ENCODE results near the gene KDM6A. TPM values are rescaled to one million over a fixed set of nuclear protein-coding genes. Genes with fewer than 3 reads are reported as not detected.
"Not testable (repeated sequence)": the region's sequence is repeated elsewhere in the genome, so short reads cannot be mapped to it uniquely, and the experiment has no call there.

The KDM6A gene
- polyA plus RNA-seq, 1 donor from 2014 or later: 13.2 TPM

DNA sequence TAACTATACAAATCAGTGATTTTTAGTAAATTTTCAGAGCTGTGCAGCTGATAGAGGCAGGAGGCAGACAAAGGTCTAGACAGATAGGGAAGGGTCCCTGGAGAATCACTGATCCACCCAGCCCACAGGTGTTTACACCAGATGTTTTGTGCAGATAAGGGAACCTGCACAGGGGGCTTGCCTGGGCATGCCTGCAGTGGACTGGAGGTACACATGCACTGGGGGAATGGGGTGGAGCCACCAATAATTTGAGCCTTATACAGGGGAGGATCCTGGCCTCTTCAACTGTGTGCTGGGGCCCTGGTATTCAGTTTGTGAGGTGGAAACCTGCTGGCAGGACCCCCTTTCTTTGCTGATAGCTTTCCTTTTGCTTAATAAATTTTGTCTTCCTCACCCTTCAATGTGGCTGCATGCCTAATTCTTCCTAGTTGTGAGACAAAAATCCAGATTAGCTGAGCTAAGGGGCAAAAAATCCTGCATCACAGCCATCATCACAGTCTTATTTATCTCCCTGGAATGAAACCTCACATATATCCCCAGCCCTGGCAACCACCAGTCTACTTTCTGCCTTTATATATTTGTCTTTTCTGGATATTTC lies 102.8 kb downstream of the KDM6A start:
- Mint-ChIP-seq H3K4me1 (peaks cover 17 to 26% (median 22%) of the 10 kb centered on the region in 3 donors), H3K27ac (no peak overlapping the region), H3K9me3 (peaks cover 11 to 23% (median 14%) of the 10 kb centered on the region in 3 donors), H3K4me3 (peak overlapping the region in 1 of 4 donors; percentile 22), H3K27me3 (no peaks in the 10 kb centered on the region), H3K36me3 (peaks cover 36% of the 10 kb centered on the region)

DNA sequence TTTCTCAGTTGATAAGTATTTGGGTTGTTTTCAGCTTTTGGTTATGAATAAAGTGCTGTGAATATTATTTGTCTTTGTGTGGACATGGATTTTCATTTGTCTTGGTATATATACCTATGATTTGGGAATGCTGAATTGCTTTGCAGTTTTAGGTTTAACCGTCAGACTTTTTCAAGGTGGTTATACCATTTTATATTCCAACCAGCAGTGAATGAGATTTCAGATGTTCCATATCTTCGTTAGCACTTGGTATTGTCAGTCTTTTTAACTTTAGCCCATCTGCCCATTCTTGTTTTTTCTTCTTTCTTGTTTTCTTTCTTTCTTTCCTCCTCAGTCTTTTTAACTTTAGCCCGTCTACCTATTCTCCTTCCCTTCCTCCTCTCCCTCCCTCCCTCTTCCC lies 106.0 kb downstream of the KDM6A start:
- H3K4me1 Mint-ChIP-seq: peaks cover 20 to 30% (median 25%) of the 10 kb centered on the region in 3 donors
- H3K36me3 Mint-ChIP-seq: peaks cover 19% of the 10 kb centered on the region
- H3K4me3 Mint-ChIP-seq: no peak overlapping the region
- no peak overlapping the region for H3K27ac Mint-ChIP-seq
- H3K27me3 Mint-ChIP-seq: no peaks in the 10 kb centered on the region
- H3K9me3 Mint-ChIP-seq: peaks cover 11 to 12% (median 12%) of the 10 kb centered on the region in 3 donors

DNA sequence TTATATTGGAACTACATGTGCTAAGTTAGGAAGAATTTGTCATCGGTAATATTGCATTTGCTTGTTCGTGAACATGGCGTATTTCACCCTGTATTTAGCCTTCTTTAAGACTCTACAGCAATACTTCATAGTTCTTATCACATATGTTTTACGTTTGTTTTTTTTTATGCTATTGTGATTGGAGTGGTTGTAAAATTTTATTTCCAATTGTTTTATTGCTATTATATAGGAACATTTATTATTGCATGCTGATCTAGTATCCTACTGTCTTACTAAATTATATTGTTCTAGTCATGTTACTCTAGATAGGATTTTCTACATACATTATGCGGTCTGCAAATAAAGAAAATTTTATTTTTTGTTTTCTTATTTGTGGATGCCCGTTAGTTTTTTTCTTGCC lies 107.4 kb downstream of the KDM6A start:
- H3K9me3 Mint-ChIP-seq: peaks cover 0 to 4% (median 3%) of the 10 kb centered on the region in 3 donors
- H3K36me3 Mint-ChIP-seq: peaks cover 17% of the 10 kb centered on the region
- H3K4me3 Mint-ChIP-seq: no peak overlapping the region
- H3K4me1 Mint-ChIP-seq: peaks cover 17 to 24% (median 22%) of the 10 kb centered on the region in 3 donors
- H3K27me3 Mint-ChIP-seq: no peaks in the 10 kb centered on the region
- H3K27ac Mint-ChIP-seq: no peak overlapping the region

DNA sequence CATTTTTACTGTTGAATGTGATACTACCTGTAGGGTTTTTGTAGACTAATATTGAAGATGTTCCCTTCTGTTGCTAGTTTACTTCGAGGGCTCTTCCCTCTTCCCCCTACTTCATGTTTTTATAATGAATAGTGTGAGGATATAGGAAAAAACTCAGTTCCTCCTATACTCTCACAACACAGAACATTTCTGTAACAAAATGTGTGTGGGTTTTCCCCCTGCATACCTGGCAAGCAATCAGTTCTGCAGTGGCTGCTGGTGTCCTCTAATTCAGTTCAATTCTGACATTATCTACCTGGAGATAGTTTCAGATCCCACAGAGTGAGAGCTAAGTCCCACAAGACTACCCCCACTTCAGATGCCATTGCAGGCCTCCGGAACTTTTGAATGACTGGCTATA lies 107.9 kb downstream of the KDM6A start:
- Mint-ChIP-seq H3K9me3 (peaks cover 0 to 6% (median 3%) of the 10 kb centered on the region in 3 donors), H3K4me3 (no peak overlapping the region), H3K27me3 (no peaks in the 10 kb centered on the region), H3K36me3 (peaks cover 17% of the 10 kb centered on the region), H3K4me1 (peaks cover 17 to 26% (median 22%) of the 10 kb centered on the region in 3 donors), H3K27ac (no peak overlapping the region)

DNA sequence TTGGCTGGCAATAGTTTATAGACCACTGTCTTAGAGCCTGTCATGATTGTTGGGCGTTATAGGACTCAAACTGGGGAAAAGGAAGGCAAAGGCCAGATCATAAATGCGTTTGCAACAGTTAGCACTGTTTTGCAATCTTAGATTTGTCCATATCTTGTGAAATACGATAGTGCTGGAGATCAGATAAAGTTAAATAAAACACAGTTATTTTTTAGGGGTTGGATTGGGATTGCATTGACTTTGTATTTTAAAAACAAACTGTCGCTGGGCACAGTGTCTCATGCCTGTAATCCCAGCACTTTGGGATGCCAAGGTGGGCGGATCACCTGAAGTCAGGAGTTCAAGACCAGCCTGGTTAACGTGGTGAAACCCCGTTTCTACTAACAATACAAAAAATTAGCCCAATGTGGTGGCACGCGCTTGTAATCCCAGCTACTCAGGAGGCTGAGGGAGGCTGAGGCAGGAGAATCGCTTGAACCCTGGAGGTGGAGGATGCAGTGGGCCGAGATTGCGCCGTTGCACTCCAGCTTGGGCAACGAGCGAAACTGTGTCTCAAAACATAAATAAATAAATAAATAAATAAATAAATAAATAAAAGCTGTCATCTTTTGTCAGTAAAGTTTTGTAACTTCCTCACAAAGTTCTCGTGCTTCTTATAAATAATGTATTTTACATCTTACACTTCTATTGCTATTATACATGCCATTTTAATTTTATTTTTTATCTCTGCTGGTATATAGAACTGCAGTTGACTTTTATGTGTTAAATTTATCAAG lies 117.2 kb downstream of the KDM6A start:
- Mint-ChIP-seq H3K27ac (no peak overlapping the region), H3K27me3 (no peaks in the 10 kb centered on the region), H3K4me3 (no peak overlapping the region), H3K9me3 (peaks cover 4 to 6% (median 4%) of the 10 kb centered on the region in 3 donors), H3K36me3 (peaks cover 9% of the 10 kb centered on the region), H3K4me1 (peaks cover 17 to 40% (median 39%) of the 10 kb centered on the region in 3 donors)

DNA sequence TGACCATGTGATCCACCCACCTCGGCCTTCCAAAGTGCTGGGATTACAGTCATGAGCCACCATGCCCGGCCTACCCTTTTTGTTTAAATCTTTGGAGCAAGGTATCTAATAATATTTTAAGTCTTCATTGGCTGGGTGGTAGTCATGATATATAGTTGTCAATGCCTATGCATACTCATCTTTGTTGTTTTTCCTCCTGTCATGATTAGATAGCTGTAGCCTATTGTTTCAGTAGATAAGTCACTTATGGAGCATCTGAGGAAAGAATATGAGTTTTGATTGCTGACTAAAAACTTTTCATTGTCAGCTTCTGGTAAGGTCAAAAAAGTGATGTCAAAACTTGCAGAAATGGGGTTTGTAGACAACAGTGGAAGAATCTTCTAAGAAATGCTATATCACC lies 119.8 kb downstream of the KDM6A start:
- H3K36me3 Mint-ChIP-seq: peaks cover 5% of the 10 kb centered on the region
- peaks cover 28 to 53% (median 48%) of the 10 kb centered on the region in 3 donors for H3K4me1 Mint-ChIP-seq
- H3K9me3 Mint-ChIP-seq: peaks cover 3 to 4% (median 4%) of the 10 kb centered on the region in 3 donors
- H3K27ac Mint-ChIP-seq: no peak overlapping the region
- peak overlapping the region in 1 of 4 donors; percentile 14 for H3K4me3 Mint-ChIP-seq
- no peaks in the 10 kb centered on the region for H3K27me3 Mint-ChIP-seq

DNA sequence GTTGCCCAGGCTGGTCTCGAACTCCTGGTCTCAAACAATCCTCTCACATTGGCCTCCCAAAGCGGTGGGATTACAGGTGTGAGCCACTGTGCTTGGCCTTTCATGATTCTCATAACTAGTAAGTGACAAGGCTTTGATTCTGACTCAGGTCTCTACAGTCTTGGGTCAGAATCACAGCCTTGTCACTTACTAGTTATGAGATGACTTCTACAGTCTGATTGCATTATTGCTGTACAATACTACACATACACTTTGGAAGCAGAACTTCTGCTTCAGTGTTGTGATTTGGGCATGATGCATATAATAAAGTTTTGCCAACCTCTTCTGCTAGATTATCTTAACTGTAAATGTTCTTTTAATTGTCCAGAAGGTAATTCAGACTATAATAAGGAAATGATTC lies 123.3 kb downstream of the KDM6A start:
- H3K4me1 Mint-ChIP-seq: peaks cover 45 to 60% (median 55%) of the 10 kb centered on the region in 3 donors
- H3K9me3 Mint-ChIP-seq: peaks cover 0 to 2% (median 2%) of the 10 kb centered on the region in 3 donors
- peaks cover 6% of the 10 kb centered on the region for H3K36me3 Mint-ChIP-seq
- no peaks in the 10 kb centered on the region for H3K27me3 Mint-ChIP-seq
- H3K27ac Mint-ChIP-seq: peak overlapping the region in 1 of 3 donors; percentile 51
- H3K4me3 Mint-ChIP-seq: peak overlapping the region in 1 of 4 donors; percentile 89

DNA sequence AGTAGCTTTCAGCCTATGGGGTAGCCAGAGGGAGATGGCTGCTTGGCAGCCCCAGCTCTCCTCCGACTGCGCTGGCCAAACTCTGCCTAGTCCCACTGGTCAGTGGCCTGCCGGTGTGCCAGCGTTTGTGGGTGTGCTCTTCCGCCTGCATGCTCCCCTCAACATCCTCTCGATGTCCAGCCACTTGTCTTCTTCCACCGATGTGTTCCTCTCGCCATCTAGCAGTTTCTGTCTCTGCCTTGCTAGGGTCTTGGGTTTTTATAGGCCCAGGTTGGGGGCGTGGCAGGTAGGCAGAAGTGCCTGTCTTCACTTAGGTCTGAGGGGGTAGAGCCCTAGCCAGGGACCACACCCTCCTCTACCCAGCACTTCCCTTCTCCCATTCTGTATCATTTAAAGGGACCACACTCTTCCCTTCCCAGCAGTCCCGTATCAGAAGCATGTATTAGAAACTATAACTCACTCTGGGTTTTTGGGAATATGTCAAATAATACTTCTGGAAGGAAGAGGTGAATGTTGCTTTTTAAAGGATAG lies 124.4 kb downstream of the KDM6A start:
- Mint-ChIP-seq H3K27ac (peak overlapping the region in 2 of 3 donors; percentile 40 to 79), H3K4me3 (peak overlapping the region in 2 of 4 donors; percentile 61 to 89), H3K36me3 (peaks cover 6% of the 10 kb centered on the region), H3K27me3 (no peaks in the 10 kb centered on the region), H3K9me3 (peaks cover 0 to 2% (median 2%) of the 10 kb centered on the region in 3 donors), H3K4me1 (peaks cover 47 to 62% (median 60%) of the 10 kb centered on the region in 3 donors)

DNA sequence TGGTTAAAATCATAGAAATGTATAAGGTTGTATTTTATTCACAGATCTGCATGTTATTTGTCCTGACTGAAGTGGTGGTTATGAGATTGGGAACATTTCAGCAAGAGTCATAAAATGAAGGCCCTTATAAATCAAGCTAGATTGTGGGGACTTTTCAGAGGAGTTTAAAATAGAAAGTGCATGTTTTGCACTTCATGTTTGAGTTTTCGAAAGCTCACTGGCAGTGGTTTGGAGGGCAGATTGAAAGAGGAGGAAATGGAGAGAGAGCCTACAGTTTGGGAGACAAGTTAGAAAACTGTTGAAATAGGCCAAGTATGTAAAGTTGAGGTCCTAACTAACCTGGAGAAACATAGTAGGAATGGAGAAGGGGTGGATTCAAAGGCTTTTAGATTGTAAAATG lies 124.9 kb downstream of the KDM6A start:
- H3K4me1 Mint-ChIP-seq: peaks cover 47 to 60% (median 57%) of the 10 kb centered on the region in 3 donors
- H3K27me3 Mint-ChIP-seq: no peaks in the 10 kb centered on the region
- H3K9me3 Mint-ChIP-seq: peaks cover 0 to 2% (median 2%) of the 10 kb centered on the region in 3 donors
- peaks cover 5% of the 10 kb centered on the region for H3K36me3 Mint-ChIP-seq
- peak overlapping the region in 1 of 3 donors; percentile 40 for H3K27ac Mint-ChIP-seq
- H3K4me3 Mint-ChIP-seq: peak overlapping the region in 2 of 4 donors; percentile 61 to 89

DNA sequence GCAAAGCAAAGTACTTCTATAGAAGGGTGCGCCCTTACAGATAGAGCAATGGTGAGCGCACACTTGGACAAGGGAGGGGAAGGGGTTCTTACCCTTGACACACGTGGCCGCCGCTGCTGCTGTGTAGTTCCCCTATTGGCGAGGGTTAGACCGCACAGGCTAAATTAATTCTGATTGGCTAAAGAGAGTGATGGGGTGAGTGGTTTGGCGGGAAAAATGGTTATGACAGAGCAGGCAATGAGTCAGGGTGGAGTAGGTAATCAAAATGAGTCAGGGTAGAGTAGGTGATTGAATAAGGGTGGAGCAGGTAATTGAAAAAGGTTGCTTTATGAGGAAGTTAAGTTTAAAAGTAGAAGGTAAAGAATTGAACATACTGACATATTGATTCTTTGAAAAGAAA lies 126.2 kb downstream of the KDM6A start:
- peak overlapping the region in 1 of 4 donors; percentile 51 for H3K4me3 Mint-ChIP-seq
- H3K4me1 Mint-ChIP-seq: peaks cover 46 to 59% (median 53%) of the 10 kb centered on the region in 3 donors
- H3K36me3 Mint-ChIP-seq, H3K9me3 Mint-ChIP-seq, H3K27me3 Mint-ChIP-seq, H3K27ac Mint-ChIP-seq: not testable (repeated sequence)

DNA sequence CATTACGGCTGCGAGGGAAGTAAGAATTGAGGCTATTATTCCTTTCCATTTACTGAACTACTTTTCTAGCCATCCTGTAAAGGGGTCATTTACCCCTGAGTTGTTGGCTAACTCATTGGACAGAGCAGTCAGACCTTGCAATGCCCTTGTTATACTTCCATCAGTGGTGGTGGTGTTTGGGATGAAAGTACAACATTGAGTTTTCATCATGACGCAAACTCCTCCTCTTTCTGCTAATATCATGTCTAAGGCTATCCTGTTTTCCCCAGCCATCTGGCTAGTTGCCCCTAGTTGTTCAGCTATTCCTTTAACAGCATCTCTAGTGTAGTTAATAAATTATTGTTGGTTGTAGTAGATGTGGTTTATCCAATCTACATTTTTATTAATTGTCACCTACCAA lies 126.9 kb downstream of the KDM6A start:
- not testable (repeated sequence) for H3K27ac Mint-ChIP-seq

DNA sequence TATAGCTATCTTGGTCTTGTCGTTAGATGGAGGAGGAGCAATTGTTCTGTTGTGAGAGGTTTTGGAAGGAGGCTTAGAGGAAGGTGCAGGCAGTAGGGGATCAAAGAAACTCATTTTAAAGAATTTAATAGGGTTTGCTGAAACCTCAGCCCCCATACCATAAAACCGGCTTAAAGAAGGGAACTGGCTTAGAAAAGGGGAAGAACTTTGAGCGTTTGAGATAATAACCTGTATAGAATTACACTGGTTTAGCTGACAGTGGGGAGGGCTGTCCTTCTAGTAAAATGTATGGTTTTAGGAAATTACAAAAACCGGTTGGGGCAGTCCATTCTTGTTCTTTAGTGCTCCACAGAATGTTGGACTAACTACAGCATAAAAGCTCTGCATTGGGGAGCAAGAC lies 128.1 kb downstream of the KDM6A start:
- H3K36me3 Mint-ChIP-seq: peaks cover 6% of the 10 kb centered on the region
- H3K4me1 Mint-ChIP-seq: peaks cover 42 to 52% (median 49%) of the 10 kb centered on the region in 3 donors
- H3K27ac Mint-ChIP-seq: peak overlapping the region in 1 of 3 donors; percentile 1
- H3K9me3 Mint-ChIP-seq: peaks cover 2 to 6% (median 4%) of the 10 kb centered on the region in 3 donors
- H3K27me3 Mint-ChIP-seq: no peaks in the 10 kb centered on the region
- no peak overlapping the region for H3K4me3 Mint-ChIP-seq

More for the DNA sequence above, 126.9 kb downstream of the KDM6A start:
- not testable (repeated sequence) for H3K4me3 Mint-ChIP-seq, H3K9me3 Mint-ChIP-seq, H3K36me3 Mint-ChIP-seq, H3K27me3 Mint-ChIP-seq
- H3K4me1 Mint-ChIP-seq: peaks cover 44 to 54% (median 52%) of the 10 kb centered on the region in 3 donors

DNA sequence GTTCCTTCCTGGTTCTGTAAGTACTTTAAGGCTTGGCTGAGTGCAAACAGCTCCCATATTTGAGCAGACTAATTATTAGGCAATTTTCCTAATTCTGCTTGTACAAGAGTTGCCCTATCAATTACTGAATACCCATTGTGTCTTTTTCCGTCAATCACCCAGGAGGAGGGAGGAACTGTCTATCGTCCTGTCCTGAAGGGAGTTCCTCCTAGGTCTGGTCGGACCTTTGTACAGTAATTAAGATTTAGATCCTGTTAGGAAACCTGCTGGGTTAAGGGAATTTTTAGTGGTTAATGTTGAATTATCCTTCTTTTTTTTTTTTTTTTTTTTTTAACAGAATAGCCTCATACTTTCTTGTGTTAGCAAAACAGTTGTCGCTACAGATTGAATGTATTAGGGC lies 130.1 kb downstream of the KDM6A start:
- Mint-ChIP-seq H3K27ac (no peak overlapping the region), H3K36me3 (peaks cover 6% of the 10 kb centered on the region), H3K4me1 (peaks cover 30 to 46% (median 45%) of the 10 kb centered on the region in 3 donors)

DNA sequence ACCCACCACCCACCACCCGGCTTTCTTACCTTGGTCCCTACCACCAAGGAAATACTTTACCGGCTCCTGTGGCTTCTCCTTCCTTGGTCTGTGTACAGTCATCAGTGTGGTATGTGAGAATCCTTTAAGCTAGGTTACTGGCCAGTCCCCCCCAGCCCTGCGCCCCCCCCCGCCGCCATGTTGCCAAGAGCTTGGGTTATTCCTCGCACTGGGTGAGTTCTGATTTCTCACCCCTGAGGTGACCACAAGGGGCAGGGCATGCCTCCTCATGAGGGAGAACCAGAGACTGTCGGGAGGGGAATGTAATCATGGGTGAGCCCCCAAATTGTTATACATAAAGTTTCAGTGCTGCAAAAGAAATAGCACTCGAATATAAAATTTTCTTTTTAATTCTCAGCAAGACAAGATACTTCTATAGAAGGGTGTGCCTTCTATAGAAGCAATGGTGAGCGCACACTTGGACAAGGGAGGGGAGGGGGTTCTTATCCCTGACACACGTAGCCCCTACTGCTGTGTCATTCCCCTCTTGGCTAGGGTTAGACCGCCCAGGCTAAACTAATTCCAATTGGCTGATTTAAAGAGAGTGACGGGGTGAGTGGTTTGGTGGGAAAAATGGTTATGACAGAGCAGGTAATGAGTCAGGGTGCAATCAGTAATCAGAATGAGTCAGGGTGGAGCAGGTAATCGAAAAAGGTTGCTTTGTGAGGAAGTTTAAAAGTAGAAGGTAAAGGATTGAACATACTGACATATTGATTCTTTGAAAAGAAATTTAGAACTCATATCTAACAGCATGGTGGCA lies 133.2 kb downstream of the KDM6A start:
- Mint-ChIP-seq H3K4me1 (peaks cover 15 to 37% (median 26%) of the 10 kb centered on the region in 3 donors), H3K27ac (peak overlapping the region in 2 of 3 donors; percentile 83 to 92), H3K9me3 (peaks cover 0 to 10% (median 8%) of the 10 kb centered on the region in 3 donors), H3K4me3 (peak overlapping the region in 2 of 4 donors; percentile 49 to 73), H3K36me3 (peaks cover 5% of the 10 kb centered on the region), H3K27me3 (no peaks in the 10 kb centered on the region)

More for the DNA sequence above, 130.1 kb downstream of the KDM6A start:
- peaks cover 2 to 12% (median 8%) of the 10 kb centered on the region in 3 donors for H3K9me3 Mint-ChIP-seq
- H3K27me3 Mint-ChIP-seq: no peaks in the 10 kb centered on the region
- no peak overlapping the region for H3K4me3 Mint-ChIP-seq

All from IgD-negative memory B cell (primary cell).